Activated CD8-positive, alpha-beta memory T cell treated with anti-CD3 and anti-CD28 coated beads for 1 hour (primary cell): ENCODE data around the gene LTA.

ENCODE experiments used
- DNase-seq, 2 donors: peaks; one replicate each; pipeline ENCODE4 v3.0.0-alpha.2; 2020; ENCODE audit warnings: low read depth in 1 of 2; ENCODE audit errors: extremely low read depth in 1 of 2

The LTA gene, protein sequence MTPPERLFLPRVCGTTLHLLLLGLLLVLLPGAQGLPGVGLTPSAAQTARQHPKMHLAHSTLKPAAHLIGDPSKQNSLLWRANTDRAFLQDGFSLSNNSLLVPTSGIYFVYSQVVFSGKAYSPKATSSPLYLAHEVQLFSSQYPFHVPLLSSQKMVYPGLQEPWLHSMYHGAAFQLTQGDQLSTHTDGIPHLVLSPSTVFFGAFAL

GRCh38 chr6:31572041-31572911, at the start of gene LTA:
Gene LTA (plus strand): TSS chr6:31572289. CDS start chr6:31572743, 454 bp downstream.
- no peak for DNase-seq

GRCh38 chr6:31525553-31525931, 46.5 kb upstream of the LTA start:
- no peak for DNase-seq

GRCh38 chr6:31525932-31526591, 46.0 kb upstream of the LTA start:
- DNase-seq, result no peak

DNA sequence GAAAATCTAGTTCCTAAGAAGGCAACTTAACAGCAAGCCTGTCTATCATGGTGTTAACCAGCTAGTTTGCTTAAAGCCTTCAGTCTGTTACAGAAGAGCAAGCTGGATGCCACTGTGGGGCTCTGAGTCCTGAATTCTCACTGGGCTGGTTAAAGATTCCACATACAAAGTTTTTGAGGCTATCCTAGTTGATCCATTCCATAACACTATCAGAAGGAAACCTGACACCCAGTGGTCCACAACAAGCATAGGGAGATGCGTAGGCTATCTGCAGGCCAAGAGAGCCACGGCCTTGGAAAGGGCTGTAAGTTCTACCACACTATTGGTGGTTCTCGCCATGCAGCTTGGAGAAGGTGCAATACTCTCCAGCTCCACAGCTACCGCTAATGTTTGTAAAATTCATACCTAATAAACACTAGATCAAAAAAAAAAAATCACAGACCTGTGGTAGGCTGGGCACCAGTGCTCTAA, 43.7 kb upstream of the LTA start:
- DNase-seq, result no peak

- DNase-seq, result no peak
Observed at GRCh38 chr6:31528821-31529328, 43.2 kb upstream of the LTA start, which contains the start of gene MCCD1. Gene MCCD1 (plus strand): TSS chr6:31528962. CDS start chr6:31529015, 53 bp downstream.

GRCh38 chr6:31529329-31530150, 42.5 kb upstream of the LTA start:
- no peak for DNase-seq

DNA sequence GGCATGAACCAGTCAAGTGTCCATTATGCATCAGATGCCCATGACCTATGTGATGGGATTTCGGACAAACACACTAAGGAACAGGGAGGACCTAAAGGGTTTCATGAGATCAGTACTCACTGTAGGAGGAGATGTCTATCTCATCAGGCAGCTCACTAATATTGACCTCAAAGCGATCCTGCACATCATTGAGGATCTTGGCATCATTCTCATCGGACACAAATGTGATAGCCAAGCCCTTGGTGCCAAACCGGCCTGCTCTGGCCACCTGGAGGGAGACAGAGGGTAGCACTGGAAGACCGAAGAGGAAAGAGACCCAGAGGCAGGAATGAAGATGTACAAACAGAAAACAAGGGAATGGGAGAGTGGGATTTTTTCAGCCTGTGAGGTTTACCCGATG, 41.4 kb upstream of the LTA start:
- no peak for DNase-seq

GRCh38 chr6:31531162-31531561, 40.9 kb upstream of the LTA start:
- DNase-seq, result no peak

DNA sequence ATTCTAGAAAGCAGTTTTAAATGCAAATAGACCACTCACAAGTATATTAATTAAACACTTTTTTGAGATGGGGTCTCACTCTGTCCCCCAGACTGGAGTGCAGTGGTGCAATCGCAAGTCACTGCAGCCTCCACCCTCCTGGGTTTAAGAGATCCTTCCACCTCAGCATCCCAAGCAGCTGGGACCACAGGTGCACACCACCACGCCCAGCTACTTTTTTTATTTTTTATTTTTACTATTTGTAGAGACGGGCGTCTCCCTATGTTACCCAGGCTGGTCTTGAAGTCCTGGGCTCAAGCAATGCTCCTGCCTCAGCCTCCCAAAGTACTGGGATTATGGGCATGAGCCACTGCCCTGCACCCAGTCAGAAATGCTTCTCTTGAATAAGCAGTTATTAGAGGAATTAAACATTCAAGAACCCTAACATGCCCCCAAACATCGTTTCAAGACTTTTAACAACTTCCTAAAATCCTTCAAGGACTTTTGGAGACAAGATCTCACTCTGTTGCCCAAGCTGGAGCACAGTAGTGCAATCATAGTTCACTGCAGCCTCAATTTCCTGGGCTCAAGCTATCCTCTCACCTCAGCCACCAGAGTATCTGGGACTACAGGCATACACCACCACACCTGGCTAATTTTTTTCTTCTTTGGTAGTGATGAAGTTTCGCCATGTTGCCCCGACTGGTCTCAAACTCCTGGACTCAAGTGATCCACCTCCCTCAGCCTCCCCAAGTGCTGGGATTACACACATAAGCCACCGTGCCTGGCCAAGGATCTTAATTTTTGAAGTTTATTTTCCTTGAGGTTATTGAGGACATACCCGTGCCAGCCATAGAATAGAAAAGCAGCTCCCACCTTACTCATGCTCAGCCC, 40.1 kb upstream of the LTA start:
- DNase-seq, result no peak

DNA sequence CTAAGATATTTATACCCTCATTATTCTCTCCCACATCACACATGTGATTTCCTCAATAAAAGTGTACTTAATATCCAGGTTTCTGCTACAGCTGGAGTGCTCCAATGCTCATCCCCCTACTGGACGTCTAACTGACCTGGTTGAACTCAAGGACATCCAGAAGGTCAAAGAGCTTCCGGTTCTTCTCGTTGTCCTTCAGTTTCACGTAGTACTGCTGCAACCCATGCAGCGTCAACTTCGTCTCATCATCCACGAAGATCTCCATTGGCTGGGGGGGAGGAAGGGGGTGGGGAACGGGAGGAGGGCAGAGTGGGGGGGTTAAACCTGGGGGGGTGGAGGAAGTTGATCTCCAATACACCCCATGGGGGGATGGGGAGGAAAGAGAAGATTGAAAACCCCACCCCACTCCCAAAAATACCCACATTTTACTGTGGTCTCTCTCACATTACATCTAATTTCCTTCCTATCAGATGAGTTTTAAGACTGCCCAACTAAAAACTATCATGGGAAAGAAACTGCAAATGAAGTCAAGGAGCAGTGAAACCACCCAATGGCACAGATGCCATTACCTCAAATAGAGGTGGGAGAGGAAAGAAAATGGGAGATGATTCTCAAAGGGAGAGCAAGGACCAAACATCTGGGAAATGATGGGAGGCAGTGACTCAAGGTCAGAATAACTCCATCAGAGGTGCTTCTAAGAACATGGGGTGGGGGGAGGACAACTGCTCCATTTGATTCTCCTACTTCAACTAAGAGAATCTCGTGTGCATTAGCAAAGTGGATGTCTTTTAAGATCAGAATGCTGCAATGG, 39.2 kb upstream of the LTA start:
- DNase-seq, result no peak

GRCh38 chr6:31533455-31533841, 38.6 kb upstream of the LTA start:
- DNase-seq, result no peak

DNA sequence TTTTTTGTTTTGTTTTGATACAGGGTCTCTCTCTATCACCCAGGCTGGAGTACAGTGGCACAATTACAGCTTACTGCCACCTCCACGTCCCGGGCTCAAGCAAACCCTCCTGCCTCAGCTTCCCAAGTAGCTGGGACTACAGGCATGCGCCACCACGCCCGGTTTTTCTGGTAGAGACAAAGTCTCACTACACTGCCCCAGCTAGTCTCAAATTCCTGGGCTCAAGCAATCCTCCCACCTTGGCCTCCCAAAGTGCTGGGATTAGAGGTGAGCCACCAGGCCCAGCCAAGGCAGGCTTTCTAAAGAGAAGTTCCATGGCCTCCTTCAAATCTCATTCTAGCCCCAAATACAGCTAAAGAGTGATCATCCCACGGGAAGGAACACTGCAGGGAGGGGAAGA, 38.1 kb upstream of the LTA start:
- no peak for DNase-seq

DNA sequence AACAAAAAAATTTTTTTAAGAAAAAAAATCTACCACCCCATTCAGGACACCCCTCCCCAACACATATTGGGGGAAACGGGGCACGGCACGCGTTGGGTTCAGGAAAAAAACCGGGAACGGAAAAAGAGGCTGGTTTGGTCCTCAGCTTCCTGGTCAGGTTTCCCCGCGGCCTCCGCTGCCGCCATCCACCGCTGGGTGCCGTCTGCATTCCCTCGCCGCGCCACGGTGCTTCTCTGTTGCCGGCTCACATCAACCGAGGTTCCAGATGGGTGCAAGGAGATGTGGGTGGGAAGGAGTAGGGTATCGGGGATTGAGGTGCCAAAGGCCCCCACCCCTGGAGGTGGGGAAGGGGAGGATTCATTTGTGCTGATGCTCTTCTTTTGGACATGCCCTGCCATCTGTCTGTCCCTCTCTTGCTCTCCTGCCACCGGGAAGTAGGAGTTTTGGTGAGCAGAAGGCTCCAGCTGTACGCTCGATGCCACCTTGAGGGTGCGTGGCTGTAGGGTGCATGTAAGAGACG, 37.5 kb upstream of the LTA start:
- no peak for DNase-seq

- no peak for DNase-seq
Observed at GRCh38 chr6:31535538-31536324, 36.4 kb upstream of the LTA start.

- DNase-seq, result no peak
Observed at GRCh38 chr6:31538805-31539400, 33.2 kb upstream of the LTA start.

DNA sequence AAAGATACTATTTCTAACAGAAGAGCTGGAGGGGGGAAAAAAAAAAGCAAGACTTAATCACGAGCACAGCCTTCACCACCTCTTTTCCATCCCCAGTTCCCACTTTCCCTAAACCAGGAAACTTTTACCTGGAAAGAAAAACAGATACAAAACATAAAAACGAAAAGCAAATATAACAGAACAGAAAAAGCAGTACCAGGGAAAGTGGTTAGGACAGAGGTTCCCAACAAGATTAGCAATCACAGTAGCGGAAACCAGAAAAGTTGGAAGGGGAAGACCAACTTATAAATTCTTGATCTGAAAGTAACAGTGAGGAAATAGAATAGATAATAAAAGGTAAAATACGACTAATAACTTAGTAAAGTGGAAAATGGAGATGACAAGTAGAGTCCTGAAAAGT, 31.4 kb upstream of the LTA start:
- DNase-seq, result no peak

DNA sequence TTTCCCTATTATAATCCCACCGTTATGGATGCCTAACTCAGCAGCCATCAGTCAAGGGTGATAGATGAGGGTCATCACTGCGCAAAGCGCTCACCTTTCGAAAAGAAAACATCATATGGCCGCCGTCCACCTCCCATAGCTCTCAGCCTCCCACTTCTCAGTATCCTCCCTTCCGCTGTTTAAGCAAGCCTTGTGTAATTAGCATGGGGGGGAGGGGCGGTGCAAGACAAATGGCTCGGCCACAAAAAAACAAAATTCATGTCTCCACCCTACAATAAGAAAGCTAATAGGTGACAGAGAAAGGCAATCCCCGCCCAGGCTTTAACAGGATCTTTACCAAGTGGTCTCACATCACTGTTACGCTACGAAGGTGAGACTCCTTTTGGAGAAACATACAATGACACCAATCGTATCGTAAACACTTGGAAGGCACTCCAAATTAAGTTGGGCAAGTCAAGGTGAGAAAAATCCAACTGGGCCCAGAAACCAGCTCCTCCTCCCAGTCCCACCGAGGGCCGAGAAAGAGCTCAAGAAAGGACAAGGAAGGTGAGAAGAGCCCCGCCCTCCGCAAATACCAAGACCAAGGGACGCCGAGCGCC, 30.9 kb upstream of the LTA start:
- DNase-seq, result peak in 1 of 2 donors; percentile 47
